DND-41 (cell line): ENCODE data around the gene WWTR1.

Experiments
- ATAC-seq: fragments of 200-7000 bp; cut with Tn5 transposase; 3 replicates; pipeline ENCODE4 v1.9.1; 2021; ENCODE audit warnings: low read depth; ENCODE audit not compliant: insufficient read depth
- DNase-seq: peaks from one replicate; pipeline ENCODE4 v3.0.0-alpha.2; 2020
- H2AFZ ChIP-seq: 2 replicates; pipeline ENCODE4 v1.6.0; 2012; ENCODE audit warnings: low read depth, low read length
- H3K27ac ChIP-seq: 2 replicates; pipeline ENCODE4 v1.5.1; 2012; ENCODE audit warnings: low read length, inconsistent platforms
- H3K27me3 ChIP-seq: fragments of 200-600 bp; sonication (generic); 2 replicates; pipeline ENCODE4 v1.6.0; 2012; ENCODE audit warnings: low read length, mild to moderate bottlenecking, inconsistent platforms; ENCODE audit not compliant: insufficient read depth, poor library complexity
- H3K36me3 ChIP-seq: 2 replicates; pipeline ENCODE4 v1.5.1; 2012; ENCODE audit warnings: low read length, inconsistent platforms; ENCODE audit not compliant: insufficient read depth
- H3K4me1 ChIP-seq: 2 replicates; pipeline ENCODE4 v1.5.1; 2012; ENCODE audit warnings: mild to moderate bottlenecking, low read length; ENCODE audit not compliant: insufficient read depth
- H3K4me2 ChIP-seq: 2 replicates; pipeline ENCODE4 v1.6.0; 2012; ENCODE audit warnings: mild to moderate bottlenecking, moderate library complexity, low read length, inconsistent platforms; ENCODE audit not compliant: insufficient read depth
- H3K4me3 ChIP-seq, 2 experiments: fragments of 200-600 bp in 1 of 2; shearing (Covaris generic) in 1 of 2; 2 replicates each; pipeline ENCODE4 v1.5.1; 2012 to 2016; ENCODE audit warnings: inconsistent platforms in 2 of 2, low read length in 2 of 2, mild to moderate bottlenecking in 2 of 2, low read depth in 1 of 2, moderate library complexity in 1 of 2
- H3K79me2 ChIP-seq: 2 replicates; pipeline ENCODE4 v1.6.0; 2012; ENCODE audit warnings: low read length, inconsistent platforms; ENCODE audit not compliant: insufficient read depth
- H3K9ac ChIP-seq: 2 replicates; pipeline ENCODE4 v1.6.0; 2012; ENCODE audit warnings: low read depth, mild to moderate bottlenecking, inconsistent platforms, low read length, moderate library complexity
- H3K9me3 ChIP-seq: 2 replicates; pipeline ENCODE4 v1.5.1; 2012; ENCODE audit warnings: low read length, moderate library complexity, mild to moderate bottlenecking, inconsistent platforms; ENCODE audit not compliant: insufficient read depth, severe bottlenecking
- H4K20me1 ChIP-seq: 2 replicates; pipeline ENCODE4 v1.6.0; 2012; ENCODE audit warnings: low read length; ENCODE audit not compliant: insufficient read depth
- EZH2 ChIP-seq: IDR thresholded peaks from 3 replicates; pipeline ENCODE4 v1.6.1; 2012; ENCODE audit warnings: borderline replicate concordance, low read depth, mild to moderate bottlenecking, moderate library complexity, low read length, inconsistent platforms; ENCODE audit not compliant: severe bottlenecking
- TF ChIP-seq, protein P1 (sequence below): IDR thresholded peaks from 2 replicates; pipeline ENCODE4 v1.5.1; 2012; ENCODE audit warnings: borderline replicate concordance, low read length, moderate library complexity, mild to moderate bottlenecking; ENCODE audit not compliant: poor library complexity, severe bottlenecking; ENCODE audit errors: extremely low read depth

Gene WWTR1

DNA sequence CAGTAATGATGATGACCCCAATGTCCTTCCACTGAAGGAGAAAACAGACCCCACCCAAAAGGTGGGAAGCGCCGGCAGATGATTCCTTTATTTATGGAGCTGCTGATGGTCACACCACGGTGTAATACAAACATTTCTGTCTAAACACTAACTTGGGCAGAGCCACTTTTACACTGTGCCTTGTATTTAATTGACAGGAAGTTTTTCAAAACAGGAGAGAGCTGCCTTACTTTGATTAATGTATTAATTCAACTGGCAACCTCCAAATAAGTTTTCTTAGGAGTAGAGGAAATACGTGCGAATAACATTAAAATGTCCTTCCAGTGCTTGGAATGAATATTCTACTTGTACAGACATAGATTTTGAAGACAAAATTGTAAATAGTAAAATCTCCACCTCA, 70.4 kb downstream of the WWTR1 start:
- DNase-seq, result no peak
- no peak overlapping the region for H2AFZ ChIP-seq
- H3K27ac ChIP-seq, result no peak overlapping the region
- no peak overlapping the region for H3K9ac ChIP-seq
- no peak for TF ChIP-seq EZH2
- TF ChIP-seq, protein P1, sequence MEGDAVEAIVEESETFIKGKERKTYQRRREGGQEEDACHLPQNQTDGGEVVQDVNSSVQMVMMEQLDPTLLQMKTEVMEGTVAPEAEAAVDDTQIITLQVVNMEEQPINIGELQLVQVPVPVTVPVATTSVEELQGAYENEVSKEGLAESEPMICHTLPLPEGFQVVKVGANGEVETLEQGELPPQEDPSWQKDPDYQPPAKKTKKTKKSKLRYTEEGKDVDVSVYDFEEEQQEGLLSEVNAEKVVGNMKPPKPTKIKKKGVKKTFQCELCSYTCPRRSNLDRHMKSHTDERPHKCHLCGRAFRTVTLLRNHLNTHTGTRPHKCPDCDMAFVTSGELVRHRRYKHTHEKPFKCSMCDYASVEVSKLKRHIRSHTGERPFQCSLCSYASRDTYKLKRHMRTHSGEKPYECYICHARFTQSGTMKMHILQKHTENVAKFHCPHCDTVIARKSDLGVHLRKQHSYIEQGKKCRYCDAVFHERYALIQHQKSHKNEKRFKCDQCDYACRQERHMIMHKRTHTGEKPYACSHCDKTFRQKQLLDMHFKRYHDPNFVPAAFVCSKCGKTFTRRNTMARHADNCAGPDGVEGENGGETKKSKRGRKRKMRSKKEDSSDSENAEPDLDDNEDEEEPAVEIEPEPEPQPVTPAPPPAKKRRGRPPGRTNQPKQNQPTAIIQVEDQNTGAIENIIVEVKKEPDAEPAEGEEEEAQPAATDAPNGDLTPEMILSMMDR, result no peak
- no peak for ATAC-seq
- H3K4me3 ChIP-seq, result no peak overlapping the region
- H3K4me1 ChIP-seq, result no peaks in the 10 kb centered on the region
- no peaks in the 10 kb centered on the region for H3K27me3 ChIP-seq
- H3K4me2 ChIP-seq, result no peak overlapping the region
- H3K79me2 ChIP-seq, result no peaks in the 10 kb centered on the region
- no peaks in the 10 kb centered on the region for H3K36me3 ChIP-seq
- no peaks in the 10 kb centered on the region for H3K9me3 ChIP-seq
- no peaks in the 10 kb centered on the region for H4K20me1 ChIP-seq

DNA sequence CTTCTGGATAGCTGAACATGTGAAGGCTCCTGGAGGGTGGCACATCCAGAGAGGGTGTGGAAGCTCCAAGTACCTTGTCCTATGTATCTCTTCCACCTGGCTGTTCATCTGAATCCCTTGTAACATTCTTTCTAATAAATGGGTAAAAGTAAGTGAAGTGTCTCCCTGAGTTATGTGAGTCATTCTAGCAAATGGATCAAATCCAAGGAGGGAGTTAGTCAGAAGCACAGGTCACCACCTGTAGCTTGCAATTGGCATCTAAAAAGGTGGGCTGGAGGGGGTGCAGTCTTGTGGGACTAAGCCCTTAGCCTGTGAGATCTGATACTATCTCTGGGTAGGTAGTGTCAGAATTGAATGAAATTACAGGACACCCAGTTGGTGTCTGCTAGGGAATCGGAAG, 71.0 kb downstream of the WWTR1 start:
- H3K9ac ChIP-seq, result no peak overlapping the region
- no peak overlapping the region for H3K27ac ChIP-seq
- H3K36me3 ChIP-seq, result no peaks in the 10 kb centered on the region
- no peak for DNase-seq
- ATAC-seq, result no peak
- H3K79me2 ChIP-seq, result no peaks in the 10 kb centered on the region
- no peak overlapping the region for H3K4me2 ChIP-seq
- TF ChIP-seq, protein P1, result no peak
- no peak overlapping the region for H3K4me3 ChIP-seq
- no peaks in the 10 kb centered on the region for H3K27me3 ChIP-seq
- no peak overlapping the region for H2AFZ ChIP-seq
- H4K20me1 ChIP-seq, result no peaks in the 10 kb centered on the region
- H3K9me3 ChIP-seq, result no peaks in the 10 kb centered on the region
- H3K4me1 ChIP-seq, result no peaks in the 10 kb centered on the region

DNA sequence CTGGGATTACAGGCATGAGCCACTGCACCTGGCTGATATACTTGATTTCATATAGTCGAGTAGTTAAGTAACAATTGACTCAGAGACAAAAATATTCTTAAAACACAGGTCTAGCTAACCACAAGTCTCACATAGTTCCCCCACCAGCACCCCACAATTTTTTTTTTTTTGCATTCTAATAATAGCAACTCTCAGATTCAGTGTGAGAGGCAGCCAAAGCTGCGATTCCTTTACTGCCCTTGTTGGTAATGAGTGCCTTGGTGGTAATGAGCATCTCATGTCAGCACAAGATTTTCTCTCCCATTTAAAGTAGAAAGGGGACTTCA, 72.5 kb downstream of the WWTR1 start:
- peaks cover 2% of the 10 kb centered on the region for H3K27me3 ChIP-seq
- no peak overlapping the region for H3K27ac ChIP-seq
- TF ChIP-seq, protein P1, result no peak
- TF ChIP-seq EZH2, result no peak
- no peak for ATAC-seq
- no peaks in the 10 kb centered on the region for H3K9me3 ChIP-seq
- no peaks in the 10 kb centered on the region for H3K36me3 ChIP-seq
- H4K20me1 ChIP-seq, result no peaks in the 10 kb centered on the region
- no peak for DNase-seq
- H2AFZ ChIP-seq, result no peak overlapping the region
- H3K4me2 ChIP-seq, result no peak overlapping the region
- H3K79me2 ChIP-seq, result no peaks in the 10 kb centered on the region
- H3K9ac ChIP-seq, result no peak overlapping the region
- no peak overlapping the region for H3K4me3 ChIP-seq
- H3K4me1 ChIP-seq, result no peaks in the 10 kb centered on the region

DNA sequence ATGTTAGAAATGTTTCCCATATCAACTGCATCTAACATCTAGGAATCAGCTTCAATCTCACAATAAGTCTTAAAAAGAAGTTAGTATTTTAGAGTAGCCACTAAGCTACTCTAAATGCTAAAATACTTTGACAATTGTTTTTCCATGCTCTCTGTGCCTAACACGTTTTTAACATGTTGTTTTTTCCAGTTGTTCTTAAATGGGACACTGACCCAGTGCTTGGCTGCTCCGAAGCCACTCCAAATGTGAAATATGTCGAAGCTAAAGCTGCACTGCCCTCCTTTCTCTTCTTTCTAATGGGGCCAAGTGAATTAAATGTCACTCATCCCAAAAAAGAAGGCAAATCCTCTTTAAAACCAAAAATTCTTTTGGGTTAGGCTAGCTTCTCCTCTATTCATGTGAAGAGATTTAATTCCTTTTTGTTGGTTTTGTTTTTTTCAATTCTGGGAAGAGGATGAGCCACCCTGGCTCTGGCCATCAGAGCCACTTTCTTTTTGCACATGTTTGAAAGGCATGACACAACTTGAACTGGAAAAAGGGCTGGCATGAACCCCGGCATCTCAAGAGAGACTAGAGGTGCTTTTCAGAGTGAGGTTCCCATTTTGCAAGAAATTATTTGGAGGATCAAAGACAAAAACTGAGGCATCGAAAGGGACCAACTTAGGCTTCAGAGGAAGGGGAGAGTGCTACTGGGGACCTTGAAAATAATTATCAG, 73.7 kb downstream of the WWTR1 start:
- H3K27me3 ChIP-seq, result peaks cover 2% of the 10 kb centered on the region
- H3K79me2 ChIP-seq, result no peaks in the 10 kb centered on the region
- TF ChIP-seq EZH2, result no peak
- TF ChIP-seq, protein P1, result no peak
- H3K4me2 ChIP-seq, result no peak overlapping the region
- H3K9me3 ChIP-seq, result no peaks in the 10 kb centered on the region
- H3K9ac ChIP-seq, result no peak overlapping the region
- no peak overlapping the region for H2AFZ ChIP-seq
- H3K4me1 ChIP-seq, result no peaks in the 10 kb centered on the region
- no peaks in the 10 kb centered on the region for H3K36me3 ChIP-seq
- no peak overlapping the region for H3K27ac ChIP-seq
- ATAC-seq, result no peak
- H4K20me1 ChIP-seq, result no peaks in the 10 kb centered on the region
- DNase-seq, result no peak
- H3K4me3 ChIP-seq, result no peak overlapping the region
